ENCODE measurements around the gene NEDD4L.

GRCh38 chr18:58354791-58355190 lies 310.8 kb downstream of the NEDD4L start:
- TF ChIP-seq CTCF (IDR thresholded peaks at IDR 0.05) (no peak), EP300 (IDR thresholded peaks at IDR 0.05) (no peak), POLR2A (IDR thresholded peaks at IDR 0.05) (no peak)

Data from sigmoid colon (tissue), 4 donors.